Activated CD4-positive, alpha-beta memory T cell treated with anti-CD3 and anti-CD28 coated beads for 36 hours (primary cell): ENCODE data around the gene NR2F6. TPM values are rescaled to one million over a fixed set of nuclear protein-coding genes. Genes with fewer than 3 reads are reported as not detected.
A peak's percentile ranks its signal among the peaks of the same experiment; 100 is the strongest.
"Not testable (repeated sequence)": the region's sequence is repeated elsewhere in the genome, so short reads cannot be mapped to it uniquely, and the experiment has no call there.

ENCODE experiments used
- CTCF ChIA-PET: fragments of 350-600 bp; sonication (Branson Sonifier 250); formaldehyde crosslinking; loops from one replicate; lab custom pipeline; 2021; ENCODE audit warnings: antibody characterized with exemption, inconsistent platforms; lab: Charles Lee
- POLR2A ChIA-PET: fragments of 350-600 bp; sonication (Branson Sonifier 250); formaldehyde crosslinking; loops from one replicate; lab custom pipeline; 2021; ENCODE audit warnings: antibody characterized with exemption; lab: Charles Lee
- DNase-seq: peaks from one replicate; pipeline ENCODE4 v3.0.0-alpha.2; 2020
- H3K27ac Mint-ChIP-seq: one replicate; pipeline ENCODE4 v1.8.0; 2021; ENCODE audit warnings: mixed read lengths
- H3K27me3 Mint-ChIP-seq: one replicate; pipeline ENCODE4 v1.8.0; 2021; ENCODE audit warnings: mixed read lengths
- H3K36me3 Mint-ChIP-seq: one replicate; pipeline ENCODE4 v1.8.0; 2021; ENCODE audit warnings: mixed read lengths
- H3K4me1 Mint-ChIP-seq: one replicate; pipeline ENCODE4 v1.8.0; 2021; ENCODE audit warnings: low read depth, mixed read lengths
- H3K4me3 Mint-ChIP-seq: one replicate; pipeline ENCODE4 v1.8.0; 2021; ENCODE audit warnings: mild to moderate bottlenecking, mixed read lengths
- H3K9me3 Mint-ChIP-seq: one replicate; pipeline ENCODE4 v1.8.0; 2021; ENCODE audit warnings: mixed read lengths
- intact Hi-C: fragments of 100-400 bp; cut with micrococcal nuclease; formaldehyde crosslinking; loops from one replicate; pipeline ENCODE4 v1.15.1; 2023
- total RNA-seq, 2 experiments: library from RNA; stranded (reverse); gene quantifications; one replicate each; pipeline ENCODE4 v1.2.3, GENCODE V29; 2021

Gene NR2F6
- total RNA-seq, 2 experiments from 2014 or later = 10.2 to 10.4 TPM

- Mint-ChIP-seq H3K36me3 (peaks cover 7% of the 10 kb centered on the region), H3K27me3 (no peaks in the 10 kb centered on the region), H3K27ac (no peak within 1 kb of the TSS), H3K4me3 (peak within 1 kb of the TSS; percentile 87), H3K4me1 (peaks cover 3% of the 10 kb centered on the region), H3K9me3 (no peaks in the 10 kb centered on the region)
- ChIA-PET POLR2A (interaction anchor here (0.6 to 3.6 kb wide), 4 partner anchors 14 to 205 kb away, joined by 3 to 13 read pairs (median 3); partner anchors contain the start of gene BABAM1), CTCF (interaction anchor here (0.6 to 5.4 kb wide), 19 partner anchors 10 to 509 kb away, joined by 3 to 85 read pairs (median 4); partner anchors contain the start of genes BABAM1, DDA1, MRPL34 and USHBP1)
- peak; percentile 64 for DNase-seq
- intact Hi-C loops = loop anchor here (1.0 to 5.0 kb wide), 4 partner anchors 20 to 509 kb away; no protein-coding TSS in a partner anchor
Measured at GRCh38 chr19:17281391-17282304, 35.9 kb upstream of the NR2F6 start, which contains the start of gene ANKLE1. Gene ANKLE1 (plus strand): TSS chr19:17281901. CDS start chr19:17281921, 20 bp downstream.

GRCh38 chr19:17279436-17279835 lies 33.7 kb upstream of the NR2F6 start:
- intact Hi-C loops = no loop called here
- POLR2A ChIA-PET = interaction anchor here (0.5 to 3.6 kb wide), 3 partner anchors 12 to 96 kb away, joined by 3 to 13 read pairs (median 3); partner anchors contain the start of genes BABAM1 and USHBP1
- H3K27me3 Mint-ChIP-seq = no peaks in the 10 kb centered on the region
- H3K27ac Mint-ChIP-seq = no peak overlapping the region
- H3K36me3 Mint-ChIP-seq = peaks cover 18% of the 10 kb centered on the region
- H3K4me1 Mint-ChIP-seq = peaks cover 3% of the 10 kb centered on the region
- CTCF ChIA-PET = interaction anchor here (0.9 to 5.4 kb wide), 3 partner anchors 20 to 74 kb away, joined by 3 to 85 read pairs (median 3); partner anchors contain the start of gene DDA1
- DNase-seq = no peak
- no peaks in the 10 kb centered on the region for H3K9me3 Mint-ChIP-seq
- no peak overlapping the region for H3K4me3 Mint-ChIP-seq

- Mint-ChIP-seq H3K27me3 (no peaks in the 10 kb centered on the region), H3K4me1 (no peaks in the 10 kb centered on the region), H3K9me3 (no peaks in the 10 kb centered on the region), H3K27ac (no peak overlapping the region), H3K36me3 (peaks cover 26% of the 10 kb centered on the region), H3K4me3 (no peak overlapping the region)
- intact Hi-C loops = no loop called here
- no peak for DNase-seq
- ChIA-PET CTCF (no interaction called here), POLR2A (no interaction called here)
Measured at GRCh38 chr19:17275441-17276175, 29.9 kb upstream of the NR2F6 start.

GRCh38 chr19:17274892-17275291 lies 29.2 kb upstream of the NR2F6 start:
- H3K27ac Mint-ChIP-seq = not testable (repeated sequence)
- H3K36me3 Mint-ChIP-seq = peaks cover 29% of the 10 kb centered on the region

GRCh38 chr19:17268754-17269153 lies 23.0 kb upstream of the NR2F6 start:
- Mint-ChIP-seq H3K27ac (no peak overlapping the region), H3K4me3 (peak overlapping the region; percentile 90), H3K4me1 (peaks cover 21% of the 10 kb centered on the region), H3K9me3 (no peaks in the 10 kb centered on the region), H3K27me3 (peaks cover 2% of the 10 kb centered on the region), H3K36me3 (peaks cover 12% of the 10 kb centered on the region)
- intact Hi-C loops = no loop called here
- CTCF ChIA-PET = interaction anchor here (1.3 kb wide), 1 partner anchor 13 kb away, joined by 4 read pairs; no protein-coding TSS in a partner anchor
- POLR2A ChIA-PET = interaction anchor here (2.5 kb wide), 1 partner anchor 12 kb away, joined by 13 read pairs; the partner anchor contains the start of gene ANKLE1
- DNase-seq = no peak

More at GRCh38 chr19:17274892-17275291, 29.2 kb upstream of the NR2F6 start:
- intact Hi-C loops, H3K4me3 Mint-ChIP-seq, DNase-seq, H3K9me3 Mint-ChIP-seq, H3K27me3 Mint-ChIP-seq, CTCF ChIA-PET, POLR2A ChIA-PET, H3K4me1 Mint-ChIP-seq: not testable (repeated sequence)

- POLR2A ChIA-PET = interaction anchor here (0.6 to 2.5 kb wide), 8 partner anchors 8 to 52 kb away, joined by 3 to 13 read pairs (median 4); partner anchors contain the start of genes ANKLE1, OCEL1 and USE1
- H3K36me3 Mint-ChIP-seq = peaks cover 12% of the 10 kb centered on the region
- peaks cover 2% of the 10 kb centered on the region for H3K27me3 Mint-ChIP-seq
- peak within 1 kb of the TSS; percentile 91 for H3K27ac Mint-ChIP-seq
- CTCF ChIA-PET = interaction anchor here (0.7 to 1.9 kb wide), 11 partner anchors 9 to 119 kb away, joined by 3 to 20 read pairs (median 4); partner anchors contain the start of genes ANKLE1 and DDA1
- H3K4me1 Mint-ChIP-seq = peaks cover 21% of the 10 kb centered on the region
- no peaks in the 10 kb centered on the region for H3K9me3 Mint-ChIP-seq
- DNase-seq = peak; percentile 97
- intact Hi-C loops = loop anchor here (1.0 to 2.0 kb wide), 3 partner anchors 38 to 42 kb away; partner anchors contain the start of genes DDA1, MRPL34 and OCEL1
- H3K4me3 Mint-ChIP-seq = peak within 1 kb of the TSS; percentile 90
Measured at GRCh38 chr19:17266975-17267788, 21.5 kb upstream of the NR2F6 start, which contains the start of gene BABAM1. Gene BABAM1 (plus strand): TSS chr19:17267443. CDS start chr19:17268807, 1,364 bp downstream.

GRCh38 chr19:17266589-17266974 lies 20.9 kb upstream of the NR2F6 start:
- ChIA-PET POLR2A (interaction anchor here (0.6 to 2.5 kb wide), 7 partner anchors 8 to 51 kb away, joined by 3 to 13 read pairs (median 4); partner anchors contain the start of genes ANKLE1 and USE1), CTCF (interaction anchor here (0.7 to 1.9 kb wide), 9 partner anchors 9 to 120 kb away, joined by 3 to 20 read pairs (median 4); partner anchors contain the start of genes ANKLE1 and DDA1)
- Mint-ChIP-seq H3K9me3 (no peaks in the 10 kb centered on the region), H3K27ac (peak overlapping the region; percentile 91), H3K4me1 (peaks cover 21% of the 10 kb centered on the region), H3K27me3 (peaks cover 2% of the 10 kb centered on the region), H3K36me3 (peaks cover 12% of the 10 kb centered on the region), H3K4me3 (peak overlapping the region; percentile 90)
- no peak for DNase-seq
- intact Hi-C loops = loop anchor here (2.0 kb wide), 1 partner anchor 40 kb away; the partner anchor contains the start of gene OCEL1

- Mint-ChIP-seq H3K4me3 (no peak overlapping the region), H3K4me1 (peaks cover 22% of the 10 kb centered on the region), H3K9me3 (no peaks in the 10 kb centered on the region), H3K36me3 (peaks cover 7% of the 10 kb centered on the region), H3K27me3 (peaks cover 2% of the 10 kb centered on the region), H3K27ac (no peak overlapping the region)
- intact Hi-C loops = loop anchor here (2.0 kb wide), 1 partner anchor 39 kb away; the partner anchor contains the start of gene OCEL1
- ChIA-PET CTCF (interaction anchor here (0.6 to 1.6 kb wide), 5 partner anchors 8 to 501 kb away, joined by 3 to 20 read pairs (median 3); partner anchors contain the start of gene ANKLE1), POLR2A (interaction anchor here (1.1 to 2.5 kb wide), 4 partner anchors 15 to 51 kb away, joined by 3 to 13 read pairs (median 6); partner anchors contain the start of genes ANKLE1 and USE1)
- DNase-seq = no peak
Measured at GRCh38 chr19:17266026-17266425, 20.3 kb upstream of the NR2F6 start.

GRCh38 chr19:17264641-17264979 lies 18.9 kb upstream of the NR2F6 start, which contains the start of gene USHBP1:
Gene USHBP1 (minus strand): TSS chr19:17264745. CDS start chr19:17264299, 446 bp downstream.
- Mint-ChIP-seq H3K27me3 (peaks cover 2% of the 10 kb centered on the region), H3K27ac (peak within 1 kb of the TSS; percentile 12), H3K4me3 (no peak within 1 kb of the TSS), H3K4me1 (peaks cover 25% of the 10 kb centered on the region), H3K36me3 (peaks cover 3% of the 10 kb centered on the region), H3K9me3 (no peaks in the 10 kb centered on the region)
- ChIA-PET POLR2A (interaction anchor here (0.6 to 1.1 kb wide), 2 partner anchors 15 to 17 kb away, joined by 3 read pairs; partner anchors contain the start of gene ANKLE1), CTCF (interaction anchor here (0.5 to 2.1 kb wide), 6 partner anchors 8 to 199 kb away, joined by 3 to 12 read pairs (median 4); partner anchors contain the start of genes ANKLE1 and MRPL34)
- DNase-seq = no peak
- intact Hi-C loops = no loop called here
